ENCODE results near the gene SORCS3.
A peak's percentile ranks its signal among the peaks of the same experiment; 100 is the strongest.

The SORCS3 gene

DNA sequence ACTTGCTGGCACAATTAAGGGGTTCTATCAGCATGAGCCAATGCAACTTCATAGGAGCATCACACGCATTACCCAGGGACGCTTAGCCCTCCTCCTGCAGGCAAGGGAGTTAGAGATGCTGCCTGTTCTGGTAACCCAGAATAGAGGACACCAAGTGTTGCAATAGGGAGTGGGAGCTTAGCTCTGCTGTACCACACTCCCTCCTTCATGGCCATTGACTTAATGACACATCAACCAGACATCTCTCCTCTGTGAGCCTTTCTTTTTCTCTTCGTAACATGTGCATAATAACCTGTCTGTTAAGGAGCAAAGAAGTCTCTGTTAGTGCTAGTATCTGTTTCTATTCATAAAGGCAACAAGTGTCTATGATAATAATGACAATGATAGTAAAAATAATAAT lies 282.4 kb downstream of the SORCS3 start:
- no peak for DNase-seq

DNA sequence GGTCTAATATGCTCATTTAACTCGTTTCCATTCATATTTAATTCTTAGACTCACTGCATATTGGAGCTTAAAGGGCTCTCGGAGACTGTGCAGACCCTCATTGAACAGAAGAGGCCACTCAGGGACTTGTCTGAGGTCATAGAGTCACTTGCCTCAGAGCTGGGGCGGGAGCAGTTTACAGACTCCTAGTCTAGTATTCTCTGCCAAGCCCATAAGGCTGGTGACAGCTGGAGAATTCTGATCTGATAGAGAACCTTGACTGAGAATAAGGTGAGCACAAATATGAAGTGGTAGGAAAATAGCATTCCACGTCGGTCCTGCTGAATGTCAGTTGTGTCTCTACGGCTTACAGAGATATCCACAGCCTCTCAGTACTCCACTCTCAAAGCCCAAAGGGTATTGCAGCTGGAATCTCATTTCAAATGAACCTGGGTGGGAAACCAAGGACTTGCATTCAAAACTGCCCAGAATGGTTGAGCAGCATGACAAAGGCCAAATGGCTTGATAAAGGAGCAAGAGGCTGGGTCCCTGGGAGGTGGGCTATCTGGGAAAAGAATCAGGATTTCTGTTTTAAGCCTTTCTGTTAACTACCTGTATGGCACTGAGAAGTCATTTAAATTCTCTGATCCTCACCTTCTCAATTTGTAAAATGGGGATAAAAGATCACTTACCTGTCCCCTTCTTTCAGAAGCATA lies 283.2 kb downstream of the SORCS3 start:
- DNase-seq, result no peak

DNA sequence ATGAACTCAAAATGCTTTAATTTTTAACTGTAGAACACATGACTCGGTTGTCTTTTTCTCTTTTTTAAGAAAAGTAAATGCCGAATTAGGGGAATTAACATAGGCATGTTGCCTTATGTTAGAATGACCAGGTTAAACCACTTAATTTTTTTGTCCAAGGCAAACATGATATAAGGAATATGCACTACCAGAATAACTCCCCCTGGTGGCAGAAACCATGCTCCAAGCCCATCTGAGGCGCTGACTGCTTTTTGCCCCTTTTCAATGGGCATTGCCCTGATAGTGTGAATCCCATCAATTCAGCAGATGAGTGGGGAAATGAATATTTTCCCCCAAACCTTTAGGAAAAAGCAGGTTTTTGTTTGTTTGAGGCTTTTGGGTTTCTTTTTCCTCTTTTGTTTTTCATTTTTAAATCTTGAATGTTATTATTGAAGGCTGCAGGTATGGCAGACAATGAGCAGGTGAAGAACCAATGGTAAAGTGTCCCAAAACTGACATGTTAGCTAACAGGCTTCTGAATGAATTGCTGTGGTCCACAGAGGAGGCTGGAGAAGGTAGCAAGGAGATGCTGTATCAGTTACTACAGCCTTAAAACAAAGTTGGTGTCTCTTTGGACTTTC lies 284.3 kb downstream of the SORCS3 start:
- DNase-seq, result peak; percentile 38

DNA sequence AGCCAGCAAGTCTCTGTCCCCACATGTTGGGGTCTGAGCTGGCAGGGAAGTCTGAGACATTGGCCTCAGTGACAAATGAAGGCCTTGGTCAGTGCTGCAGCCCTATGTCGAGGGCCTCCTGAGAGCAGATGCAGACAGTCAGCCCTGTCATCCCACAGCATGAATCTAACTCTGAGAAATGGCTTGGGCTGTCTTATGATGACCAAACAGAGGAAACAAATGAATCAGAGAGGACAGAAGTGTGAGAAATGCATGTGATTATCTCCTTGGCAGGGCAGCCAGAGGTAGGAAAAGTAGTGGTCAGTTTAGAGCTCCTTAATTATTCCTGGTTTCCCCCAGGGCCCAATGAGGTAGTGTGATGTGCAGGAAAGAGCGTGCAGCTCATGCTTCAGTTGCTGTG lies 287.6 kb downstream of the SORCS3 start:
- DNase-seq, result no peak

DNA sequence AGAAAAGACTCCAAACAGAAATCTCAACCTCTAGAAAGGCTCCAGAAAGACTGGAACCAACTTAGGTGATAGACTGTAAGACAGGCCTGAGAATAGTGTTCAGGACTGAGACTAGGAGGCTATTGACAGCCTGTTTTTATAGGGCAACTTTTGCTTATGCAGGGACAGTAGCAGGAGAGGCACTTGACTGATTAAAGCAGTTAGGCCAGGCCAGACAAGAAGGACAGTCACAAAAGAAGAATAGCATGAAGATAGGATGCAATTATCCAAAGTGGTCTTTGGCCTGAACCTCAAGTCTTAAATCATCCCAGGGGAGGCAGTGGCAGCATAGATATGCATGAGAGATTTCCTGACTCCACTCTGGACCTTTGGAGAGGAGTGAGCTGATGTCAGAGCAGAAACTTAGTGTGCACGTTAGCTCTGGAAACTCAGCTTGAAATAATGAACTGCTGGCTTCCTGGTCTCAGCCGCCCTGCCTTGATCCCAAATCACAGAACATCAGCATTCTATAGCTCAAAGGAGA lies 290.6 kb downstream of the SORCS3 start:
- DNase-seq, result no peak

DNA sequence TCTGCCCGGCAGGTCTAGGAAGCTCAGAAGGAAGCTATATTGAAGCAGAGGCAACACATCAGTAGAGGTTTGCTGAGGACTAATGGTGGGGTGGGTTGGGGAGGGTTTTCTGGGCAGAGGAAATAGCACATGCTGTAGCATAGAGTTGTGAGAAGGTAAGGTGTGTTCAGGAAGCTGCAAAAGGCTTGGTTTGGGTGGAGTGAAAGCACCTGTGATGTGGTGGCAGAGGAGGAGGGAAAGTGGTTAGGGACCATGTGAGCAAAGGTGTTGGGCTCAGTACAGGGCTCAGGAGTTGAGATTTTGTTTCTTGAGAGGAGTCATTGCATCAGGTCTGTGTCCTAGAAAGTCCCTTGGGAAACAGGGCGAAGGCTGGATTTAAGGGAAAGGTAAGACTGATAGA lies 294.6 kb downstream of the SORCS3 start:
- no peak for DNase-seq

DNA sequence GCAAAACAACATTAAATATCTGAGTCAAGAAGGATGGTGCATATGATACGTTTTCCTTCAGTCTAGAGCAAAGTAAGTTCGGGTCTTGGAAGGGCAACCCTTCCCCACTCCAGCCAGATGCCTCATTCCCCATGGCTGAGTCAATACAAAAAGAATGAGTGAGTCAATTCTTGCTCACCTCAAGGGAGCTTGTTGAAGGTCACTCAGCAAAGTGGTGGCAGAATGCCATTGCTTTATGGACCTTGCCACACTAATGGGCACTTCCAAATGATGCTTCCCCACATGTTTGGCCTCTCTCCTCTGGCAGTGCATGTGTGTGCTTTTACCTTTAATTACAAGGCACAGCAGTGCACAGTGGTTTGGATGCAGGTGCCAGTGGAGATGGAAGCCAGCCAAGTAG lies 296.5 kb downstream of the SORCS3 start:
- peak; percentile 70 for DNase-seq

DNA sequence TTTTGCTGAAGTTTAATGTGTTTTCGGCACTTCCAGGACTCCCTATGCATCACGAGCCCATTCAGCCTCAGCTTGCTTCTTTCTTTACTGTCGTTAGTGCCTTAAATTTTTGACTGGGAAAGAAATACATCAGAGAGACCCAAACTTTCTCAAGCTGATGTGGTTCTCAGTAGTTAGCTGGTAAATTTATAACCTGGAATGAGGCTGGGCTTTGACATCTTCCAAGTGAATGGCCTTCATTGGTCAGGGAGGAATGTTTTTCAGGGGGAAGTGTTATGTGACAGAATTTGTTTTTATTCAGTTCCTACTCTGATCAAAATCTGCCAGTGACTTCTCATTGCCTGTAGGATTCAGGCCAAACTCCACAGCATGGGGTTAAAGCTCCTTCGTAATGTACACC lies 296.9 kb downstream of the SORCS3 start:
- DNase-seq, result no peak

DNA sequence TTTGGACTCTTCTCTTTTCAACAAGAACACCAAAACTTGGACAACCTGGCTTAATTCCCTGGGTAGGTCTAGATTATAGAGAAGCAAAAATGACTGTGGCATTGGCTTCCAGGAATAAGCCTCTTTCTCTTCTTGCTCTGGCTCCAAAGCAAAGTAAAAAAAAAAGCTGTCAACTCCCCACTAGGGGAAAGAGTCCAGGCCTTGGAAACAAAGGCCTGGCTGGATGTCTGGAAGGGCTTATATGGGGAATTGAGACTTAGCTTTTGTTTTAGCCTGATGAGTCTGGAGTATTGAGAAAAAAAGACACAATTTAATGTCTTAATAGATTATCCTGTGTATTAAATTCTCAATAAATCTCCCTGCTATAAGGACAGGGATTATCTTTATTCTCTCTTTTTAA lies 300.6 kb downstream of the SORCS3 start:
- no peak for DNase-seq

DNA sequence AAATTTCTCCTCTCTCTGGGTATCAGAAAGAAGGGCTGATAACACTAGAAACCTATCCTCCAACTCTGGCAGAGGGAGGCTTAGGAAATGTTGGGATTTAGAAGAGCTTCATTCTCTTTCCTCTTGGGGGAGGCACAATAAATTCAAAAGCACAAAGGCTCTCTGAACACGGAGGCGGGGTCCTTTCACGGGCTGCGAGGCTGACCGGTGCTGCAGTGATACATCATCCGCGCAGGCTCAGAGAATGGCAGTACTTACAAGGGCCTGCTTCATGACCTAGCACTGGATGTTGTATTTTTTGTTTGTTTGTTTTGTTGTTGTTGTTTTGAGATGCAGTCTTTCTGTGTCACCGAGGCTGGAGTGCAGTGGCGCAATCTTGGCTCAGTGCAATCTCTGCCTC lies 306.2 kb downstream of the SORCS3 start:
- DNase-seq, result no peak

DNA sequence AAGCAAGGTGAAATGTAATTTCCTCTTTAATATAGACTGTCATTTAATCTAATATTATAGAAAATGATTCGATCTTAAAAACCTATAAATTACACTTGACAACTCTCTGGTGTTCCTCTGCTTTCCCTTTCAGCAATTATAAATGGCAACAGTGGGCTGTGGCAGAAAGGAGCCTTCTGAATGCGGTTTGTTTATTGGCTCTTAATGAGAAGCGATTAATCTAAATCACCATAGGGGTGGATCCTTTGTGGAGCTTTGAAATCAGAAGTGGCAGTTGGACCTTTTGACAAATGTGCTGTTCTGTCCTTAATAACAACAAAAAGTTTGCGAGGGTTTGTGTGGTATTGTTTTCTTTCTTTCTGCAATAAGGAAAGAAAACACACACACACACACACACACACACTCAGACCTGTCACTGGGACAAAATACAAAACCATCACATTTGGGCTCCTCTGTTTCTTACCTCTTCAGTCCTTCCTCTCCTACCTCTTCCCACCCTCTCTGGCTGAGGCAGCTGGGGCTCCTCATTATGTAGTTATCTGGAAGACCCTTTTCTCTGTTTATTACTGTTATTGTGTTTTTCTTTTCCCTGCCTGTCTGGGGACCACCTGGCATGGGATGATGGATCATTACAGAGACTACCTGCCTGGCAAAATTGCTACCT lies 316.2 kb downstream of the SORCS3 start:
- no peak for DNase-seq

DNA sequence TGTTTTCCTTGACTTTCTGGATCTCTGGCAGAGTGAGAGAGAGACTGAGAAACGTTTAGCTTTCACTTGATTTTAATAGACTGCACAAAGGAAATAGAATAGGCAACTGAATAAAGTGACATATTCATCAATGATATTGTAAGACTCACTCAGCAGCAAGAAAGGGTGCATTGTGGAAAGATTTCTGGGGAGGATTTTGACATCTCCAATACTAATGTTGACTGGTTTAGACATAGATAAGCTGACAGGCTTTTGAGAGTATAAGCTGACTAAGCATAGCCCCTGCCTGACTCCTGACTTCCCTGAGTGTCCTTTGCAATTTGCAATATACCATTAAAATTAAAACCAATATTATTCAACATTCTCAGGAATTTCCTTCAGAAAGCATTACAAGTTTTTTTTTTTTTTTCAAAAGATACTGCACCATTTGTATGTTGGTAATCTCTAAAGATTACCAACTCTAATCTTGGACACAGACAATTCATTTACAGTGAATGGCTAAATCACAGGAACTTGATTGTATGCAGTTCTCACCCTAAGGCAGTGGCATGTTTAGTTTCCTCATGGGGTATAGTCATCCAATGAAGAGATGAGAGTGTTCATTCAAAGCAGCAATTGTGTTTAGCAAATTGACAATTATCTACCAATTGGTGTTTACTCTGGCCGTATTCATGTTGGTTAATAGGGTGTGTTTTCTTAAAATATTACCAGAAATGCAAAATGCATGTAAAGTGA lies 325.6 kb downstream of the SORCS3 start:
- no peak for DNase-seq

DNA sequence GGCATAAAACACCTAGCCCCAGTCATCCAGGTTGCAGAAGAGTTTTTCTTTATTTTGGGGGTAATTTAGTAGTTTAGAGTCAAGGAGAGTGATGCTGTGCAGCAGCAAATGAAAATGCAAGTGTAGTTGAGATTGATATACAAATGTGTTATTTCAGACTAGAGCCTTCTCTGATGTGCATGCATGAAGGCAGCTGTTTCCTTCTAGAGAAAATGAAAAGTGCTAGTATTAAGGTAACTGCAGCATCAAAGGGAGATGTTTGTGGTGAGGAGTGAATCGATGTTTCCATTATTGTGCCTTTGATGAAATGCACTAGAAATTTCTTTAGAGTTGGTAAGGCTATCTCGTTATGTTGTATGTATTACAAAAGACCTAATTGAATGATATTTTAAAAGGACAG lies 339.3 kb downstream of the SORCS3 start:
- no peak for DNase-seq

DNA sequence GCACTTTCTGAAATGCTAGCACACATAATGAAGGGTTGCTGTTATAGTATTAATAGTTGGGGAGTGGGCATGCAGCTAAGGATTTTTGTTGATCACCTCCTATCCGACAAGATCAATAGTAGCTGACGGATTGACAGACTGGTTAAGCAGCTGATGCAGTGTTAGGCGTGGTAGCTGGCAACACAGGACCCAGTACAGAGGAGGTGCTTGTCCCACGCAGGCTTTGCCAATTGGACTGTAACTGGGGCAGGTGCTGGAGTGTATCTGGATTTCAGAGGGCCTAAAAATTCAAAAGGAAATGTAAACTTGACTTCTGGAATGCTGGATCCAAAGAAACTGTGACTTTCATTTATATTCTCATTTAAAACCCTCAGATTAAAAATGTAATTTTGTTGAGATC lies 340.9 kb downstream of the SORCS3 start:
- DNase-seq, result no peak

DNA sequence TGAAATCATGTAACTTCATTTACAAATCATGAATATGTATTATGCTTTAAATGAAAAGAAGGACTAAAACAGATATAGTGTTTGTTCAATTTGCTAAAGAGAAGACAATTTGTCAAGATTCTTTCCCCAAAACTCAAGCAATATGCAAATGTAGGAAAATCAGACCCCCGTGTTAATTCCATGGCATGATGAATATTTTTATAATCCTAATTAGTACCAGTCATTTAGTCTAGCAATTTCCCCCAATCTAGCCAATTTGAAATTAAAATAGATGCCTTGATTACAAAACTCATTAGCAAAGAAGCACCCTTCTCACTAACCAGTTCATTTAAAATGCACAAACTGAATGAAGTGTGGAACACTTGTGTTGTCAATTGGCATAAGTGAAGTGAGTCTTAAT lies 347.6 kb downstream of the SORCS3 start:
- DNase-seq, result no peak

DNA sequence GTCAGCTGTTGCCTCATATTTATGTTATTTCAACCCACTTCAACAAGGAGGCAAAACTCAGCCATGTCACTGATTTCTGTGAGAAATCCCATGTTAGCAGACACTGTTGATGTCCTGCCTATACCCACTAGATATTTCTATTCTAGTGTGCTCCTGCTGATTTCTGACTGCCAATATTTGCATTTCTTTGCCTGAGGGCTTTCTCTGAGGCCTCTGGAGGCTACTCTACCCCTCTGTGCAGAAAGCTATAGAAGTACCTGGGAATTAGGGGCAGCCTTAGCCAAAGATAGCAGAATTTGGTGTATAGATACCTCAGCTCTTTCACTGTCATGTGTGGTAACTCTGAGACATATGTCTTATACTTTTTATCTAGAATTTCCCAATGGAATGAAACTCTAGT lies 348.8 kb downstream of the SORCS3 start:
- DNase-seq, result no peak

DNA sequence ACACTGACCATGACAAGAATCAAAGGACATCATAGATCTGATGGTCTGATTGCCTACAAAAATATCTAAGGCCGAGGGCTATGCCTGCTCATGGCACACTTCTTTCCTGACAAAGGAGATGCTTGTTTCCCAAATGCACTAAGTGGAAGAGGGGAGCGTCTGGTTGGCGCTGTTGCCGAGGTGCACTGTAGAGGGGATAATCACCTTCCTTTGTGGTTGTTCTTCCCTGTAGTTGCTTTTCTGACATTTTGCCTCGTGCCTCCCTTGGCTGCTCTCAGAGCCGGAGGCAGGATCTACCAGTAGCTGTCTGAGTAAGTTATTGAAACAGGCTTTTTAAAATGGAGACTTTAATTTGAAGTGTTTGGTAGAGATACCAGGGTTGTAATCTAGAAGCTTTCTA lies 352.0 kb downstream of the SORCS3 start:
- no peak for DNase-seq

DNA sequence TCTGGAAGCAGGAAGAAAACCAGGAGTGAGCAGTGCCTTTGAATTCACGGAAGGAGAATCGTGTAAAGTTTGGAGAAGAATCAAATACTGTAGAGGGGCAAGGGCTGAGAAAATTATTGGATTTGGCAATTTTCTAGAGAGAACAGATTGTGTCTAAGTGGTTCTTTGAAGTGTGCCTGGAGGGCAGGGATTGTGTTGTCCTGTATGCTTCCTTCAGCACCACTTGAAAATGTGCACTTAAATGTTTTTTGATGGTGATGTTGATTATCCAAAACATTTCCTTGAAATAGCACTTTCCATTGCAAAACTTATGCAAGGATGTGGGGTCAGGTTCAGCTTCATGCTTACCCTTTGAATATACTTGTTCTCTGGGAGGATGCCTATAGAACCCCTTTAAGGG lies 360.2 kb downstream of the SORCS3 start:
- DNase-seq, result no peak

DNA sequence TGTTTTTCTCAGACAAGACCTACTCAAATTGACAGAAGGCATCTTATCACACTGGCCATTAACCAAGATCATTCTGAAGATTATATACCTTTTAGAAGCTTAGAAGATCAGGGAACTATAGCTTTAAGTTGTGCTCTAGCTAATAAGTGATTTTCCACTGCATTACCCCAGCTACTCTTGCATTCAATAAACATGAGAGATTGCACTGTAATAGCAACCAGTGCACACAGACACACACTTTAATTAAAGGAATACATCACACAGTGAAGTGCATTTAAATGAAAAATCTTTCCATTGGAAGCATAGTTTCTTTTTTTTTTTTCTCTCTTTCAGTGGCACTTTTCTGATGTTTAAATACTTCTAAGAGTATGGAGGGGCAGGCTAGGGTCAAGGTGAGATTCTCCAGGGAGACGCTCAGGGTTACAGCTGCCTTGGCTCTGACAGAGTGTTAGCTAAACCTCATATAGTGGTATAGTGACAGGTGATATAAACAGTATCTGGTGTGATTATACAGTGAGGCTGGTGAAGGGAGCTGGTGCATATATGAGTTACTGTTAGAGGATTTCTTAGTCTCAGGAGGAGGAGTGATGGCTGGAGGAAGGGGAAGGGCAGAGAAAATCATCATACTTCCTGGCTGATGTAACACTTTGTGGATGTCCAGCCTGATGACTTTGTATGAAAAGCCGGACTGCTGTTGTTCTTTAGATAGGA lies 369.5 kb downstream of the SORCS3 start:
- DNase-seq, result no peak

DNA sequence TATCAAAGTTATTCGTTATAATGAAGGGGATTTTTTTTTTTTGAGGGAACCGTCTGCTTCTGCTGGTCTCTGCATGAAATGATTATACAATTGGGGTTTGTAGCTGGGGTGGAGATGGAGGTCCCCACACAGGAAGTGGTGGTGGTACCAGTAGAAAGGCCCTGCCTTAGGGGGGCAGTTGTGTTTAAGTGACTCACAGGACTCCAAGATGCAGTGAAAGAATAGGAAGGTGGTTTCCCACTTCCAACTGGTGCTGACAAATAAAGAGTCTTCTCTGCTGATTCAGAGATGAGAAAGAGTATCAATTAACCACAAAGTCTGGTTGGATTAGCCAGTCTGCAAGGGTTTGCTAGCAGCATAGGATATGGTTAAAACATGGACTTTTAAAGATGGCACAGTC lies 376.0 kb downstream of the SORCS3 start:
- peak; percentile 30 for DNase-seq

DNA sequence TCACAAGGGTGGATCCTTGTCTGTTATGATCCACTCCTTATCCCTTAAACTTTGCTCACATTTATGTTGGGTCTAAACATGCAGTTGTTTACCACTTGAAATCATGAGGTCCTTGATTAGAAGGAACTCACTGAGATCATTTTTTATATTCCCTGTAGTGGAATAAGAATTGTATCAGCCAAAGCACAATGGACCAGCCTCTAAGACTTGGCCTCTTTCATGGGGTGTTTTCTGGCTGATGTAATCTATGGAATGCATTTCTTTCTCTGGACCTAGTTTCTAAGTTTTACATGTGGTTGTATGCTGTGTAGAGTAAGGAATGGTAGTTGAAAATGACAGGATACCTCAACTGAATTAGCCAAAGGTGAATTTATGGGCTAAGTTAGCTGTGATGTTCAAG lies 376.6 kb downstream of the SORCS3 start:
- DNase-seq, result peak; percentile 6
